ELF-1 (cell line): Measurements from ENCODE around the gene AZGP1.
A peak's percentile ranks its signal among the peaks of the same experiment; 100 is the strongest.
"Not testable (repeated sequence)": the region's sequence is repeated elsewhere in the genome, so short reads cannot be mapped to it uniquely, and the experiment has no call there.

ENCODE experiments used
- DNase-seq: peaks from one replicate; pipeline ENCODE4 v3.0.0-alpha.2; 2016; ENCODE audit warnings: low read depth, low spot score

The AZGP1 gene

DNA sequence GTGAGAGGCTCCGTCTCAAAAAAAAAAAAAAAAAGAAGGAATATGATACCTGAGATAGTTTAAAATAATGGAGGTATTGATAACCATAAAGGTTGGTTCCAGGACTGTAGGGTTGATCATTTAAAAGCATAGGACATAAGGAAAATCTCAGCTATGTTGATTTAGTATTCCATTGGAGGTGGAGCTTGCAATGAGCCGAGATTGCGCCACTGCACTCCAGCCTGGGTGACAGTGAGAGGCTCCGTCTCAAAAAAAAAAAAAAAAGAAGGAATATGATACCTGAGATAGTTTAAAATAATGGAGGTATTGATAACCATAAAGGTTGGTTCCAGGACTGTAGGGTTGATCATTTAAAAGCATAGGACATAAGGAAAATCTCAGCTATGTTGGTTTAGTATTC, 23.2 kb downstream of the AZGP1 start:
- DNase-seq: not testable (repeated sequence)

- not testable (repeated sequence) for DNase-seq
These were observed 25.0 kb downstream of the AZGP1 start for GRCh38 chr7:99950819-99951218.

- DNase-seq: no peak
These were observed 26.1 kb downstream of the AZGP1 start for GRCh38 chr7:99949645-99950228.

DNA sequence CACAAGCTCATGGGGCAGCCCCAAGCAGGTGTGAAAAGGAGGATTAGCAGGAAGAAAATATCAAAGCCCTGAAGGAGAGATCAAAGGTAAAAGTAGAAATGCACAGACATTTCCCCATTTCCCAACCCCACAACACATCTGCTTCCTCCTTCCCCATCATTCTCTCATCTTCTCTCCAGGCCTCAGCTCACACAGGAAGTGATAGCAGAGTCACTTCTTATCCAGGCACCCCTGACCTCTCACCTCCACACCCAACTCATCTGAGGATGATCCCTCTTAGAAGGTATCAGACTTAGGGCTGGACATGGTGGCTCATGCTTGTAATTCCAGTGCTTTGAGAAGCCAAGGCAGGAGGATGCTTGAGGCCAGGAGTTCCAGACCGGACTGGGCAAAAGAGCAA, 28.2 kb downstream of the AZGP1 start:
- DNase-seq: no peak

GRCh38 chr7:99944497-99945070, 31.2 kb downstream of the AZGP1 start:
- no peak for DNase-seq

- peak; percentile 70 for DNase-seq
These were observed 32.0 kb downstream of the AZGP1 start for GRCh38 chr7:99943641-99944496.

GRCh38 chr7:99938296-99938695, 37.5 kb downstream of the AZGP1 start:
- DNase-seq: no peak

DNA sequence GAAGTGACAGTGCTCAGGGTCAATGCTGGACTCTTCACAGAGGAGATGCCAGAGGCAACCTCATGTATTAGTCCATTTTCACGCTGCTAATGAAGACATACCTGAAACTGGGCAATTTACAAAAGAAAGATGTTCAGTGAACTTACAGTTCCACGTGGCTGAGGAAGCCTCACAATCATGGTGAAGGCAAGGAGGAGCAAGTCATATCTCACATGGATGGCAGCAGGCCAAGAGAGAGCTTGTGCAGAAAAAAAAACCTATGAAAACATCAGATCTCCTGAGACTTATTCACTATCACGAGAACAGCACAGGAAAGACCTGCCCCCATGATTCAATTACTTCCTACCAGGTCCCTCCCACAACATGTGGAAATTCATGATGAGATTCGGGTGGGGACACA, 40.8 kb downstream of the AZGP1 start:
- not testable (repeated sequence) for DNase-seq

DNA sequence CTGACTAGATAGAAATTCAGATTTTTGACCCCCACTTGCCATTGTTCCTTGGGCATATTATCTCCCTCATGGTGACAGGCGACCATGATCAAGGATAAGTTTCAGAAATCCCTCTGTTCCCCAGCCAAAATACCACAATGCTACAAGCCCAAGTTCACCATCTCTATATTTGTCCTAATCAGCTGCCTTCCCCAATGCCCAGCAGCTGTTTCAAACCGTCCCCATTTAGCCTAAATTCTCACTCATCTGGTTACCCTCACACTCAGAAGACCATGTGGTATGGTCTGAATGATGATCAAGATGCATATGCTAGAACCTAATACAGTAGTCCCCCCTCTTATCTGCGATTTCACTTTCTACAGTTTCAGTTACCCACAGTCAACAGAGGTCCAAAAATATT, 45.5 kb downstream of the AZGP1 start:
- no peak for DNase-seq

DNA sequence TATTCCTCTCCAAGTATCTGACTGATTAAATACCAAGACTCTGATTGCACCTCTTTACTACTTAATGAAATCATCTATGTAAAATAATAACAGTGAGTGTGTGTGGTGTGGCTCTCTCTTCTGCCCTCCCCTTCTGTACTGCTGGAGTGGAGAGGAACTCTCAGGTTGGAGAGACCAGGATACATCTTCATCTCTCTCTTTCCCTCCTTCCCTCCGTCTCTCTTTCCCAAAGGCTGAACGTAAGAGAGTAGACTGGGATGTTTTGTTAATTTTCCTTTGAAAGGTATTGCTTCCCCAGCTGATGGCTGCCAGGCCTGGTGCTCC, 46.1 kb downstream of the AZGP1 start:
- DNase-seq: no peak

DNA sequence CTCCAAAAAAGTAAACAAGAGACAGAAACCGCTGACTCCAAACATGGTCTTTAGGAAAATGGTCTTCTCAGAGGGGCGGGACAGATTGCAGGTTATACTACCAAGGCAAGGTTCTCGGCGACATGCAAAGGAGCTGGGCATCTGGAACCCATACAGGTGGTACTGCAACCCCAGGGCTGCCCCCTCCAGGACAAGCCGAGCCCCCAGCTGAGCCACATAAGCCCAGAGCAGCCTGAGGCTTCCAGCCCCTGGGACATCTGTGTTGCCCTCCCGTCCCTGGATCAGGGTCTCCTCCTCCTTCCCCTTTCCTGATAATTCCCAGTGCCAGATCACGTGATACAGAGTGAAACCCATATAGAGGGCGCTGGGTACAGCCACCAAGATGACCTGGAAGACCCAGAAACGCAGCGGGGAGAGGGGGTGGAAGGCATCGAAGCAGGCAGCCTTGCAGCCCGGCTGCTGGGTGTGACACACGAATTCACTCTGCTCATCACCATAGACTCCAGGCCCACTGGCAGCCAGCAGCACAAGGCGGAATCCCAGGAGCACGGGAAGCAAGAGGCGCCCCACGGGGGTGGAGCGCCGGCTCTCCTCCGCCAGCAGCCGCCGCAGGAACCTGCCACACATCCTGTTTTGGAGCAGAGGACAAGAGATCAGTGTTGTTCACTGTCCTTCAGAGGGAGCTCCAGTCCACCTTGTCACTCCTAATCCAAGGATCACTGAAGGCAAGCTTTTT, 46.7 kb downstream of the AZGP1 start, which contains the start of gene GJC3:
TSS of gene GJC3 (minus strand) at position 627 of the 736 bp plus-strand sequence. CDS start at position 627, 0 bp downstream.
- peak; percentile 76 for DNase-seq

DNA sequence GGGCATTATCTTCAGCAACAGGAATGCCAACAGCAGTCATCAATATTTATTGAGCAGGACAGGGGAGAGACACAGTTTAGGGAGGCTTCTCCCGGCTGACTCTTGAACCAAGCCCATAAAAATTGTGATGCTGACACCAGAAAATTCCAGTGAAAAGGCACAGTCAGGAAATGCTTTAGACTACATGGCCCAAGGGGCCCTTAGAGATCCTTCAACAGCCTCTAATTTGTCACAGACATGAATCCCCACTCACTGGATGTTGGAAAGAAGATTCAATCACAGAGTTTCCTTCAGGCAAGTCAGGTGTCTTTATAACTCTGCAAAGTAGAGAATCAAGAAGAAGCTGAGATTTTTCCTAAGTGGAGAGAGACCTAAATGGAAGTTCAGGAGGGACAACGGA, 47.6 kb downstream of the AZGP1 start:
- no peak for DNase-seq

DNA sequence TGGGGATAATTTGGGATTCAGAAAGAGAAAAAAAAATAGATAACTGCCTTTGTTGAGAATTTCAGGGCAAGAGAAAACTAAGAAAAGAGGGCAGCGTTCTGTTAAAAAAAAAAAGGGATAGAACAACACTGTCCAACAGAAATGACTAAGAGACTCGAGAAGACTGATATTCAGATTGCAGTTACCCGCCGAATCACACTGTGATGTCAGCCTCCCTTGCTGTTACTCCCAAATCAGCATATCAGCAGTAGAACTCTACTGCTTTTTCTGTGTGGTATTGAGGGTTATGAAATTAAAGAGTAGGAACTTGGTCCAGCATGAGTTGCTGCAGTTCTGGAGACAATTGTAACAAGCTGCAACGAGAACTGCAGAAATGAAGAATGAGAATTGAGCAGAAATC, 48.3 kb downstream of the AZGP1 start:
- no peak for DNase-seq

DNA sequence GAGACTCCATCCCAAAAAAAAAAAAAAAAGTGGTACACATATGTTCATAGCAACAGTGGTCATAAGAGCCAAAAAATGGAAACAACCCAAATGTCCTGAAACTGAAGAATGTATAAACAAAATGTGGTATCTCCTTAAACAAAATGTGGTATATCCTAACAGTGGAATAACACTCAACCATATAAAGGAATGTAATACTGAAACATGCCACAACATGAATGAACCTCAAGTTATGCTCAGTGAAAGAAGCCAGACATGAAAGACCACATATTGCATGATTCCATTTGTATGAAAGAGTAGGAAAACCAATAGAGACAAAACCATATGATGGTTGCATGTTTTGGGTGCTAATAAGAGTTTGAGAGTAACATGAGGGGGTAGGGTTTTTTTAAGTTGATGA, 49.5 kb downstream of the AZGP1 start:
- DNase-seq: no peak

GRCh38 chr7:99923200-99923599, 52.6 kb downstream of the AZGP1 start:
- no peak for DNase-seq

DNA sequence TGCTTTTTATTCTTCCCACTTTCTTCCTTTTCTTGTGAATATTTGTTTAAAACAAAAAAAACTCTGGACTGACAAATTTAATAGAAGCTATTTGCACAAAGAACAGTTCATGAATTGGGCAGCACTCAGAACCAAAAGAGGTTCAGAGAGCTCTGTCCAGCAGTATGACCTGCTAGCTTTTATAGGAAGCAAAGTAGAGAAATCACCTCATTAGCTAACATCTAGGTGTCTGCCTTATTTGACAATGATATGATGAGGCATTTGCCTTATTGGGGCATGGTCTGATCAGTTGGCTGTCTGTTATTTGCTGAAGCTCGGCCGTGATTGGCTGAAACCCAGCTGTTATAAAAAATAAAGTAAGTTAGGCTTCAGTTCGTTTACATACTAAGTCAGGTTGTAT, 55.7 kb downstream of the AZGP1 start:
- DNase-seq: no peak

- no peak for DNase-seq
These were observed 56.1 kb downstream of the AZGP1 start for GRCh38 chr7:99919814-99920112.

- DNase-seq: peak; percentile 76
These were observed 56.6 kb downstream of the AZGP1 start, which contains the start of gene TRIM4 for GRCh38 chr7:99918959-99919813. Gene TRIM4, minus strand, starts transcription at chr7:99919530. Its CDS starts 129 bp downstream, at chr7:99919401.
